NCI-H1694 (cell line): ENCODE results near the gene GIMAP2.
"Not testable (repeated sequence)": the region's sequence is repeated elsewhere in the genome, so short reads cannot be mapped to it uniquely, and the experiment has no call there.

Experiments
- DNase-seq: peaks from one replicate; lab custom pipeline; 2025; lab: John Stamatoyannopoulos, UW

Gene GIMAP2

GRCh38 chr7:150685219-150686029 lies at the start of gene GIMAP2:
GIMAP2 (plus strand) TSS chr7:150685706; CDS start chr7:150687060, 1,354 bp downstream.
- DNase-seq, result no peak

DNA sequence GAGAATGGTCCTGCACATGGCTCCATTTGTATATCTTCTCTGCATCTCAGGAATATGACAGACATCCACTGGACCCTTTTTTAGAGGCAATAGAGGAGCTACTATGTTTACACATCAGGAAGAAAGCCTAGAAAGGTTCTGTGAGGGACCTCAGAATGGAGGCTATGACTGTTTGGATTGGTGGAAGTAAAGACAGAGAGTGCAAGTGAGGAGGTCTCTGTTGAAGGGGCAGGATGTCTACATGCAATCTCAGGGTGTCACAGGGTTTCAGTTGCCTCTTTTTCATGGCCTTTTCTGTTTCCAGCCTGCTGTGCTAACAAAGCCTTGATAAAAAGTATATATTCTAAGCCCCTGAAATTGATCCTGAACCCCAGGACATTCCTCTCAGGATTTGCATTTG lies 43.7 kb upstream of the GIMAP2 start:
- DNase-seq, result no peak

- DNase-seq, result no peak
These were observed 42.6 kb upstream of the GIMAP2 start for GRCh38 chr7:150642926-150643325.

- DNase-seq, result no peak
These were observed 40.1 kb upstream of the GIMAP2 start for GRCh38 chr7:150645259-150646020.

- DNase-seq, result no peak
These were observed 37.0 kb upstream of the GIMAP2 start for GRCh38 chr7:150648353-150649079.

DNA sequence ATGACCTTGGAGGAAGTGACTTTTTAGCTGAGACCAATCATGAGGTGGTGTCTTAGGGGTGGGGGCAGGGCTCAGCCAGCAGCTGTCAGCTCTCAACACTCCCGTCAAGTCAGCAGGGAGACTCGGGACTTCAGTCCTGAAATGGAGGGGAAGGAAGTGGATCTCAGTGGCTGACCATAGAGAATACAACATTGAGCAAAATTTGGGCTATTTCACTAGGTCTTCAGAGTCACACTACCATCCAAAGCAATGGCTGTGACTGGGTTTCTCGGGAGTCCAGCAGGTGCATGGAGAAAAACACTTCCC lies 36.5 kb upstream of the GIMAP2 start:
- DNase-seq, result no peak

DNA sequence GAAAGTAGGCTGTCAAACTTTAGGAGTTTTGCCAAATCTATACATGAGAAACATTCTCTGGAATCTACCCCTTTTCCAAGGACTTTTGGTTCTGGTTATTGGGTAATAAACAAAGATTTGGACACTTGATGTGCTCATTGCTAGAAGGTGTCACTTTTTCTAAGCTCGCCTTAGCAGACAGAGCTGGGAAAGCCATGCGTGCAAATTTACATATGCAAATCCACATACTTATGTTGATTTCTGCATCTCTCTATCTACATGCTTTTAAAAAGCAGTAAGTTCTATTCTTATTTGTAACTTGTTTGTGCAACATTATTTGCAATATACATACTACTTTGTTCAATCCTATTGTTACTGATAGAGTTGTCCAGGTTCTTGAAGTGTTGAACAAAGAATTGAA lies 30.8 kb upstream of the GIMAP2 start:
- DNase-seq, result no peak

GRCh38 chr7:150656047-150656446 lies 29.5 kb upstream of the GIMAP2 start:
- DNase-seq, result no peak

DNA sequence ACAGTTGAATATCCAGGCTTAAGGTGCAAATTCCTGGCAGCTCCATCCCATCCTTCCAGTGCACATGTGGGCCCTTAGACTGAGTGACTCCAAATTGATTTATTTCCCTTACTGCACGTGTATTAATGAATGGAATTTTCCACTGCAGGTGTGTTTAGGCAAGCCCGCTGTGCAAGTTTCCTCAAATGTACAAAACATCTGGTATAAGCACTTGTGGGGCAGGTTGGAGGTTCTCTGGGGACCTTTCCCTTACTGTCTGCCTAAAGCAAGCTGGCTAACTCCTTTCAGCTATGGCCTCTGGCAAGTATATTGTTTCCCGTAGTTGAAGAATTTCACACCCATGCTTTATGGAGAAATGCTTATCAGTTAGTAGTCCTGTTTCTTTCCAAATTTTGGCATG lies 28.0 kb upstream of the GIMAP2 start:
- DNase-seq, result no peak

- DNase-seq, result no peak
These were observed 24.4 kb upstream of the GIMAP2 start for GRCh38 chr7:150660939-150661613.

DNA sequence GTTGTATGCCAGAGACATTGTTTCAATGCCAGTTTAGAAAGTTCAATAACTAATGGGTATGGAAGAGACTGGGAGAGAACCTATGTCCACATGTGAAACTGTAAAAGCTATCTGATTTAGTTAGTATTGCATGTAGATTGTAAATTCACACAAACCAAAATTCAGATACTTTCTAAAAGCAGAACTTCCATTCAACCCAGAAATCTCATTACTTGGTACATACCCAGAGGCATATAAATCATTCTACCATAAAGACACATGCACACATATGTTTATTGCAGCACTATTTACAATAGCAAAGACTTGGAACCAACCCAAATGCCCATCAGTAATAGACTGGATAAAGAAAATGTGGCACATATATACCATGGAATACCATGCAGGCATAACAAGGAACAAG lies 22.7 kb upstream of the GIMAP2 start:
- not testable (repeated sequence) for DNase-seq

GRCh38 chr7:150663802-150664494 lies 21.6 kb upstream of the GIMAP2 start:
- DNase-seq, result no peak

DNA sequence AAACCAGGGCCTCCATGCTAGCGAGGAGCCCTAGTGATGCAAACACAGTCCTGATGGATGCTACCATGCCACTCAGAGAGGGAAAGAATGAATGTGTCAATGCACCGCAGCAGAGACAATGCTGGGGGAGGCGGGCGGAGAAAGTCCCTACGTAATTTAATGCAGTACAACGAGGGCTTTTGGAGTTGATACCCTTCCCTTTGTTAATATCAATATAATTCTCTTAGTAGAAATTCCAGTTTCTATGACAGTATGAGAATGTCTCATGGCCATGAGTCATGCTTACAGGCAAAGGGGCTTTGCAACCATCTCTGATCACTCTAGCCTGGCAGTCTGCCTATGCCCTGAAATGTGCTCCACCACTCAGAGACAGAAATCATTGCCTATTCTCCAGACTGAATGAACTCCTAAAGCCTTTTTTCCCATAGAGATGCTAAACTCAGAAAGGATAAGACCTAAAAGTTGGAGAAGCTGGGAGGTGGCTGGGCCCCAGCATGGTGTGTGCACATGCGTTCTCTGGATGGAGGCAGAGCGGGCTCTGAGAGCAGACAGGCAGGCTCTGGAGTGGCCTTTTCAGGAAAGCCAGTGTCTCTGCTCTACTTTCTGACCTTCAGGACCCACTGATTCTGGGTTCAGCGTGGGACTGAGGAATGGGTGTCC lies 20.3 kb upstream of the GIMAP2 start:
- DNase-seq, result no peak

DNA sequence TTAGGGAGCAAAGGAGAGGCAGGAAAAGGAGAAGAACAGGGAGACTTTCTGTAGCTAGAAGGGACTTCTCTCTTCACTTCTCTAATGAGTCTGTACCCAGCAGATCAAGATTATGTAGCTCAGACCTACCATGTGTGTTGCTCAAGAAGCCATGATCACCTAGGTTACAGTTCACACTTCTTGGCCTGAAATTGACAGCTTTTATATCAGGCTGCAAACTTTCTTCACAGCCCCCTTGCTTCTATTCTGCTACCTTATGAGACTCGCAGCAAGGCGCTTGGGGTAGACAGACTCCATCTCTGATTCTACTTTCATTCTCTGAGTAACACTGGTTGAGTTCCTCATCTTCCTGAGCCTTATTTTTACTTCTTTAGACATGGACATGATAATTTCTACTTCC lies 19.6 kb upstream of the GIMAP2 start:
- no peak for DNase-seq

DNA sequence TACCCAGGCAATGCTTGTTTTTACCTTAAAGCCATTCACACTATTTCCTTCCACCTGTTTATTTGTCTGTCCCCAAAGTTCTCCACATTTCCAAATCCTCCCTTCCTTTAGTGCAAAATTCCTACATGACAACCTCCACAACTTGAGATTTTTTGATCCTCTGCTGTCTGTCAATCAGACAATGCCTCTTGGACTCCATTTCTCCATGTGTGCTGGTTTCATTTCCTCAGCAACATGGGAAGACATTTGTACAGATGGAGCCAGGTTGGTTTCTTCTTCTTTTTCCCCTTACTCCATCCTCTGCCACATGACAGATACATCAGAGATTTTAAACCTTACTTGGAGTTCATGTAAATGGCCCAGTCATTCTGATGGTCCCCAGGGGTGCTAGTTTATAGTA lies 19.1 kb upstream of the GIMAP2 start:
- no peak for DNase-seq

GRCh38 chr7:150668472-150668911 lies 17.0 kb upstream of the GIMAP2 start:
- no peak for DNase-seq

DNA sequence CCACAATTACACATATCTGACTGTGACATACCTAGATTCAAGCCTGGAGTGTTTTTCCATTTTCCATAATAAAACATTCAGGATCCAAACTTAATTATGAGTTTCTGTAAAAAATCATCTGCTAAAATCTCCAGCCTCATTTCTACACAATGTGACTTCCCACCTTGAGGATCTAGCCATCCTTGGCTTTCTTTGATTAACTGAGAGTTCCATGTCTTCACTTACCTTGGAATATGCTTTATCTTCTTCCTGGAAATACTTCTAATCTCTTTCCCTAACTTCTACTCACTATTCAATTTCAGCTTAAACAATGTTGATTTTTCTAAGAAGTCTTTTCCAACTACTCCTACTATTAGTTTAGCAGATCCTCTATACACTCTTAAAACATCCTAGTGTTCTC lies 16.5 kb upstream of the GIMAP2 start:
- DNase-seq, result no peak

GRCh38 chr7:150671798-150672585 lies 13.5 kb upstream of the GIMAP2 start:
- DNase-seq, result not testable (repeated sequence)

DNA sequence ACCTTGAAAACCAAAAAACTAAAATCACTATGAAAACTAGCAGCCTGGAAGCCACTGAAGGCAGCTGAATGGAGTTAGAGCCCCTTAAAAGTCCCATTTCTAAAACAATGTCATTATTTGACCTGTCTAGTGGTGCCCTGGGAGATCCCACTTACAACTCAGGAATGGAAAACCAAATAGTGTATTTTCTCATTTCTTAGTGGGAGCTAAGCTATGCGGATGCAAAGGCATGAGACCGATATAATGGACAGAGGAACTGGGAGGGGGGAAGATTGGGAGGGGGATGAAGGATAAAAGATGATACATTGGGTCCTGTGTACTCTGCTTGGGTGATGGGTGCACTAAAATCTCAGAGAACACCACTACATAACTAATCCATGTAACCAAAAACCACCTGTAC lies 9.8 kb upstream of the GIMAP2 start:
- no peak for DNase-seq

DNA sequence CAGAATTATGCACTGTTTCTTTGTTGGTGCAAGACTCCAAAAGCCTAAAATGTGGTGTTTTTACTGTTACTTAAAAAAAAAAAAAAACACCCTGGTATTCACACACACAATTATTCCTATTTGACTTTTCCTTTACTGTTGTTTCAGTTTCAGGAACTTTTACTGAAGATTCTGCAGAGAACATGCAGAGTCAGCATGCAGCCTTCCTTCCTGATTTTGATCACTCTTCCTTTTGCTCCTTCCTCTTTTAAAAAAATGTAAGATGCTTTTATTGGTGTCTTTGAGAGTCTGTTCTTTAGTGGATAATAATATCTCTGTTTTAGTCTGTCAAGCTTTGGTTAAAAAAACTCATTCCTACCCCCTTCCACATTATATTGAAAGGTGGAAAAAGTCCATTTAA lies 9.2 kb upstream of the GIMAP2 start:
- not testable (repeated sequence) for DNase-seq
